ENCODE measurements around the gene LDHD. TPM values are rescaled to one million over a fixed set of nuclear protein-coding genes. Genes with fewer than 3 reads are reported as not detected.

The LDHD gene
- total and polyA plus RNA-seq, 2 of the 13 experiments (the other 11 are each of a cell fraction or from before 2014, with no cell fraction given) = 9.1 to 9.8 TPM

DNA sequence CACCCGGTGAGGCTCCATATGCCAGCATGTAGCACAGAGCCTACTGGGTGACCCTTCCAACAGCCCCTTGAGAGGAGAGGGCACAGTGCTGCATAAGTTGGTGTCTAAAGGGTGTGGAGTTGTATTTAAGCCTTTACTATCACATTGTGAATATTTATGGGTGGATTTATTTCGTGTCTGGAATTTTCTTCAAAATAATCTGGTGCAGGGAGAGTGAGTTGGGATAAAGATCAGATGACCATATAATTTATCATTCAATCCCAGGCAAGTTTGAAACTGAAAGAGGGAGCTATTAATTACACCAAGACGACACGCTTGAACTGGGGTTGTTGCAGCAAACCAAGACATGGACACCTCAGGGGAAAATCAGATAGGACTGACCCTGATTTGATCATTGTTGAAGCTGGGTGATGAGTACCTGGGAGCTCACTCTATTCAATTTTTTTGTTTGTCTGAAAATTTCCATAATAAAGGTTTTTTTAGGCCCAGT, 42.2 kb downstream of the LDHD start (continued):
- TF ChIP-seq, protein P1, sequence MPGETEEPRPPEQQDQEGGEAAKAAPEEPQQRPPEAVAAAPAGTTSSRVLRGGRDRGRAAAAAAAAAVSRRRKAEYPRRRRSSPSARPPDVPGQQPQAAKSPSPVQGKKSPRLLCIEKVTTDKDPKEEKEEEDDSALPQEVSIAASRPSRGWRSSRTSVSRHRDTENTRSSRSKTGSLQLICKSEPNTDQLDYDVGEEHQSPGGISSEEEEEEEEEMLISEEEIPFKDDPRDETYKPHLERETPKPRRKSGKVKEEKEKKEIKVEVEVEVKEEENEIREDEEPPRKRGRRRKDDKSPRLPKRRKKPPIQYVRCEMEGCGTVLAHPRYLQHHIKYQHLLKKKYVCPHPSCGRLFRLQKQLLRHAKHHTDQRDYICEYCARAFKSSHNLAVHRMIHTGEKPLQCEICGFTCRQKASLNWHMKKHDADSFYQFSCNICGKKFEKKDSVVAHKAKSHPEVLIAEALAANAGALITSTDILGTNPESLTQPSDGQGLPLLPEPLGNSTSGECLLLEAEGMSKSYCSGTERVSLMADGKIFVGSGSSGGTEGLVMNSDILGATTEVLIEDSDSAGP (CRISPR knock-in tag; IDR thresholded peaks at IDR 0.05; ENCODE audit: borderline replicate concordance) = 0 out of 2 replicates have a peak, but pooled peaks have one; percentile 23
- TF ChIP-seq PHF21A (CRISPR knock-in tag; IDR thresholded peaks at IDR 0.05) = 0 out of 2 replicates have a peak, but pooled peaks have one; percentile 18

- Histone ChIP-seq H4K20me1 (ENCODE audit: insufficient read depth, low read length) (peaks cover 56% of the 10 kb centered on the region), H3K36me3 (replicated peaks in 1 of 2; ENCODE audit: control insufficient read depth in 1 of 2, insufficient read depth in 2 of 2, low read length in 2 of 2) (peaks cover 6 to 9% of the 10 kb centered on the region in 2 experiments; a peak in 2 of 5 replicates), H3K79me2 (ENCODE audit: insufficient read depth, low read length) (peaks cover 89% of the 10 kb centered on the region), H3K4me1 (ENCODE audit: insufficient read depth, low read length) (peaks cover 51% of the 10 kb centered on the region), H3K4me3 (replicated peaks in 1 of 3; ENCODE audit: insufficient read depth in 1 of 3, low read depth in 2 of 3, low read length in 3 of 3) (no peak overlapping the region), H3K9ac (ENCODE audit: insufficient read depth, low read depth, low read length) (no peak overlapping the region), H3K9me3 (ENCODE audit: low read length) (no peaks in the 10 kb centered on the region), H2AFZ (ENCODE audit: low read length) (no peak overlapping the region), H3K27me3 (ENCODE audit: control insufficient read depth in 1 of 2, insufficient read depth in 2 of 2, low read length in 2 of 2) (no peaks in the 10 kb centered on the region), H3K27ac (ENCODE audit: extremely low read length, insufficient read depth, low read length) (no peak overlapping the region), H3K4me2 (ENCODE audit: low read depth, low read length) (no peak overlapping the region)
- DNase-seq (ENCODE audit: low spot score) (no peak), ATAC-seq (no peak), FAIRE-seq (no peak)
- BruUV-seq (replicated peaks) = no TSS peak
- TF ChIP-seq KLF12 (CRISPR knock-in tag; IDR thresholded peaks at IDR 0.05; ENCODE audit: borderline replicate concordance) = no peak
- TF ChIP-seq, protein P2, sequence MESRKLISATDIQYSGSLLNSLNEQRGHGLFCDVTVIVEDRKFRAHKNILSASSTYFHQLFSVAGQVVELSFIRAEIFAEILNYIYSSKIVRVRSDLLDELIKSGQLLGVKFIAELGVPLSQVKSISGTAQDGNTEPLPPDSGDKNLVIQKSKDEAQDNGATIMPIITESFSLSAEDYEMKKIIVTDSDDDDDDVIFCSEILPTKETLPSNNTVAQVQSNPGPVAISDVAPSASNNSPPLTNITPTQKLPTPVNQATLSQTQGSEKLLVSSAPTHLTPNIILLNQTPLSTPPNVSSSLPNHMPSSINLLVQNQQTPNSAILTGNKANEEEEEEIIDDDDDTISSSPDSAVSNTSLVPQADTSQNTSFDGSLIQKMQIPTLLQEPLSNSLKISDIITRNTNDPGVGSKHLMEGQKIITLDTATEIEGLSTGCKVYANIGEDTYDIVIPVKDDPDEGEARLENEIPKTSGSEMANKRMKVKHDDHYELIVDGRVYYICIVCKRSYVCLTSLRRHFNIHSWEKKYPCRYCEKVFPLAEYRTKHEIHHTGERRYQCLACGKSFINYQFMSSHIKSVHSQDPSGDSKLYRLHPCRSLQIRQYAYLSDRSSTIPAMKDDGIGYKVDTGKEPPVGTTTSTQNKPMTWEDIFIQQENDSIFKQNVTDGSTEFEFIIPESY (CRISPR knock-in tag; IDR thresholded peaks at IDR 0.05) = no peak
- in situ Hi-C loops (cut with HindIII; ENCODE audit: extremely low pct_ligation_motif_present, low pct_unique_long_range_greater_than_20kb) = no loop called here
- ChIA-PET POLR2A (no interaction called here), CTCF (ENCODE audit: low intra/inter-chr PET ratio, low total read pairs) (no interaction called here)
- WGBS (ENCODE audit: low lambda C conversion rate) = 97% methylated on average over 20 of the region's 20 CpGs
- intact Hi-C loops (cut with micrococcal nuclease; ENCODE audit: unreplicated experiment) = no loop called here
Measured at GRCh38 chr16:75073545-75074303, 42.9 kb downstream of the LDHD start.
